K562 (cell line): ENCODE results near the gene ZER1. TPM values are rescaled to one million over a fixed set of nuclear protein-coding genes. Genes with fewer than 3 reads are reported as not detected.

Experiments used
- ATF1 ChIP-seq, 2 experiments: fragments of 450-650 bp in 1 of 2; IDR thresholded peaks; 2 replicates each; pipeline ENCODE4 v1.6.1; 2016; ENCODE audit warnings: missing compliant biosample characterization in 1 of 2, missing genetic modification characterization in 1 of 2
- EGR1 ChIP-seq: fragments of 450-650 bp; conservative IDR thresholded peaks from 2 replicates; pipeline ENCODE4 v1.6.1; 2017; ENCODE audit warnings: mild to moderate bottlenecking
- MCM7 ChIP-seq, 2 experiments: fragments of 450-650 bp; IDR thresholded peaks; 2 replicates each; pipeline ENCODE4 v1.6.1; 2016 to 2018
- MIER1 ChIP-seq: fragments of 450-650 bp; IDR thresholded peaks from 2 replicates; pipeline ENCODE4 v1.6.1; 2016; ENCODE audit warnings: antibody characterized with exemption, mild to moderate bottlenecking, low read depth
- NKRF ChIP-seq: fragments of 450-650 bp; IDR thresholded peaks from 2 replicates; pipeline ENCODE4 v1.6.1; 2016; ENCODE audit warnings: borderline replicate concordance
- PHB2 ChIP-seq: fragments of 450-650 bp; IDR thresholded peaks from 2 replicates; pipeline ENCODE4 v1.6.1; 2017; ENCODE audit warnings: low read depth
- POLR2H ChIP-seq: IDR thresholded peaks from 2 replicates; pipeline ENCODE4 v1.6.1; 2016; ENCODE audit warnings: missing genetic modification characterization, low read depth, mild to moderate bottlenecking, control low read depth, missing compliant biosample characterization, moderate library complexity
- REST ChIP-seq, 2 experiments: fragments of 450-650 bp; formaldehyde crosslinking in 1 of 2; IDR thresholded peaks; 2 replicates each; pipeline versions ENCODE4 v1.4.0 to v1.6.1; 2014 to 2020; ENCODE audit warnings: mild to moderate bottlenecking in 2 of 2, borderline replicate concordance in 1 of 2, low read depth in 1 of 2
- SREBF2 ChIP-seq: sonication (generic); formaldehyde crosslinking; IDR thresholded peaks from 2 replicates; pipeline ENCODE4 v1.4.0; 2020; ENCODE audit warnings: mild to moderate bottlenecking, missing genetic modification reagents
- VEZF1 ChIP-seq: fragments of 200-800 bp; sonication (Bioruptor generic); IDR thresholded peaks from 2 replicates; pipeline ENCODE4 v1.6.1; 2017; ENCODE audit warnings: missing genetic modification characterization, missing compliant biosample characterization
- ZNF24 ChIP-seq: fragments of 450-650 bp; IDR thresholded peaks from 2 replicates; pipeline ENCODE4 v1.6.1; 2016
- polyA plus RNA-seq, 8 experiments: library from polyadenylated mRNA; depleted of rRNA in 4 of 8; stranded (reverse) in 5 of 8; unstranded in 3 of 8; fragments of >200 nt; fragmentation: Nextera tagmentation in 2 of 8; fragmentation: Illumina TruSeq in 1 of 8; extraction: Ambion mirVana in 2 of 8; extraction: Trizol in 1 of 8; gene quantifications; 2 replicates each; pipeline versions ENCODE4 v1.2.1 to v1.2.3, GENCODE V29; 2011 to 2014; ENCODE audit warnings: inconsistent platforms in 1 of 8, missing spikeins in 1 of 8
- total RNA-seq, 7 experiments: library from RNA; depleted of rRNA in 6 of 7; stranded (reverse); fragments of >200 nt in 6 of 7; fragmentation: Illumina TruSeq in 2 of 7; extraction: Trizol in 2 of 7; gene quantifications; 2 replicates each; pipeline versions ENCODE4 v1.2.1 to v1.2.3, GENCODE V29; 2011 to 2021; ENCODE audit warnings: low replicate concordance in 1 of 7
- TF ChIP-seq, protein P1 (sequence below): fragments of 450-650 bp; formaldehyde crosslinking; IDR thresholded peaks from 2 replicates; pipeline ENCODE4 v1.4.0; 2022; ENCODE audit warnings: mild to moderate bottlenecking, moderate library complexity

The ZER1 gene
- total and polyA plus RNA-seq, 9 of the 15 experiments (the other 6 are each of a cell fraction or from before 2014, with no cell fraction given): 0.07 to 10.7 (median 6.2) TPM

DNA sequence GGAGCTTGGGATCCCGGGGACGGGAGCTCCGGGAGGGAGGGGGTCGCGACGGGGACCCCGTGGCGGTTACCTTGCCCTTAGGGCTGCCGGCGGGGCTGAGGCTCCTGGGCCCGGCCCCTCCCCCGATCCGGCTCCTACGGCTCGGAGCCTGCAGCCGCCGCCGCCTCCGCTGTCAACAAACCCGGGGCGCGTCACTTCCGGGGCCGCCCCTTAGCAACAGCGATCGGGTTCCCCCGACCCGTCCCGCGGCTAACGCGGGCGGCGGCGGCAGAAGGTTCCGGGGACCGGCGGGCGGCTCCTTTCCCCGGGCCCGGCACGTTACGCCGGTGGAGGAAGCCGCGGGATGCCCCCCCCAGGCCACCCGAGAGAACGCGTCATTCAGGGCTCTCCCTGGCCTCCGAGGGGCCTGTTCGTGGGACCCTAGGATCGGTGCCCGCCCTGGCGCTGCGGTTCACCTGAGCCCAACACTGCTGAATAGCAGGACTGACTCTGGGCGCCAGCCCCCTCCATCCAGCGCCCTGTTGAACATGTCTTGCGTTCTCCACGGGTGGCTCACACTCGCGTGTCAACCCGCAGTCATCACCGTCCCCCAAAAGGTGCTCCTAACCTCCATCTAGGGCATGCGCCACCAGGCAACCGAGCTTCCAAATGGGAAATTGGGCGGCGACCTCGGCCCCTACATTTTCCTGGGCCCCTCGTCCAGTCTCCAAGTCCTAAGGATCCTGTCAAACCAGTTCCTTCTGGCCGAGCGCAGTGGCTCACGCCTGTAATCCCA is at the start of gene ZER1 (continued):
- TF ChIP-seq ZNF24: peak; percentile 75; the same call in 1 of the 2 replicates
- TF ChIP-seq ATF1 (CRISPR knock-in tag; IDR thresholded peaks at IDR 0.05): peak; percentile 41
- peak; percentile 96 for TF ChIP-seq ATF1 (tag; IDR thresholded peaks at IDR 0.05)
- TF ChIP-seq PHB2: no peak
- no peak for TF ChIP-seq POLR2H (tag)
- TF ChIP-seq SREBF2 (CRISPR knock-in tag): no peak
- peak; percentile 39 for TF ChIP-seq REST (IDR thresholded peaks at IDR 0.05; ENCODE audit: borderline replicate concordance)
- TF ChIP-seq REST (CRISPR knock-in tag; IDR thresholded peaks at IDR 0.05; ENCODE audit: low read depth): peak; percentile 84
- TF ChIP-seq, protein P1, sequence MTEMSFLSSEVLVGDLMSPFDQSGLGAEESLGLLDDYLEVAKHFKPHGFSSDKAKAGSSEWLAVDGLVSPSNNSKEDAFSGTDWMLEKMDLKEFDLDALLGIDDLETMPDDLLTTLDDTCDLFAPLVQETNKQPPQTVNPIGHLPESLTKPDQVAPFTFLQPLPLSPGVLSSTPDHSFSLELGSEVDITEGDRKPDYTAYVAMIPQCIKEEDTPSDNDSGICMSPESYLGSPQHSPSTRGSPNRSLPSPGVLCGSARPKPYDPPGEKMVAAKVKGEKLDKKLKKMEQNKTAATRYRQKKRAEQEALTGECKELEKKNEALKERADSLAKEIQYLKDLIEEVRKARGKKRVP: 0 out of 2 replicates have a peak, but pooled peaks have one; percentile 14
- no peak for TF ChIP-seq MIER1
- peak; percentile 88 for TF ChIP-seq VEZF1 (CRISPR knock-in tag)
- no peak for TF ChIP-seq MCM7 (IDR thresholded peaks at IDR 0.05)
- no peak; the same call in 1 of the 2 replicates for TF ChIP-seq NKRF
- peak; percentile 79 for TF ChIP-seq EGR1
